IPS-NIHi7 (cell line): Measurements from ENCODE around the gene MGME1.
"Not testable (repeated sequence)": the region's sequence is repeated elsewhere in the genome, so short reads cannot be mapped to it uniquely, and the experiment has no call there.

Experiments
- DNase-seq: peaks from one replicate; pipeline ENCODE4 v3.0.0; 2012; ENCODE audit warnings: mixed read lengths; ENCODE audit errors: extremely low spot score

MGME1 gene

DNA sequence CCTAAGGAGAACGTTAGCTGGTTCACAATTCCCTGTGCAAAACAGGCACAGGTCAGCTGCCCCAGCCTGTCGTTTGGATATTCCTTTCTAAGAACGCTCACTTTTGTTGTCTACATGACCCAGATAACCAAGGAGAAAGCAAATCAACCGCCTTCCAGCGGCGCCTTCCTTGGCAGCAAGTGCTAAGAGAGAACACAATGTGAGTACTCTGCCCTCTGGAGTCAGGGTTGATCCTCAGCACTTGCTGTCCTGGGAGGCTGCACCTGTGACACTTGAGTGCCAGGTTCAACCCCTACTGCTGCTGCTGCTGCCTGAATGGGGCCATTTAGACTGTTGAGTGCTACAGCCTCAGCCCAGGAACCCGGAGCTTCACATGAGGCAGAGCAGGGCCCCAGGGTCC is 52.1 kb downstream of the MGME1 start:
- no peak for DNase-seq

DNA sequence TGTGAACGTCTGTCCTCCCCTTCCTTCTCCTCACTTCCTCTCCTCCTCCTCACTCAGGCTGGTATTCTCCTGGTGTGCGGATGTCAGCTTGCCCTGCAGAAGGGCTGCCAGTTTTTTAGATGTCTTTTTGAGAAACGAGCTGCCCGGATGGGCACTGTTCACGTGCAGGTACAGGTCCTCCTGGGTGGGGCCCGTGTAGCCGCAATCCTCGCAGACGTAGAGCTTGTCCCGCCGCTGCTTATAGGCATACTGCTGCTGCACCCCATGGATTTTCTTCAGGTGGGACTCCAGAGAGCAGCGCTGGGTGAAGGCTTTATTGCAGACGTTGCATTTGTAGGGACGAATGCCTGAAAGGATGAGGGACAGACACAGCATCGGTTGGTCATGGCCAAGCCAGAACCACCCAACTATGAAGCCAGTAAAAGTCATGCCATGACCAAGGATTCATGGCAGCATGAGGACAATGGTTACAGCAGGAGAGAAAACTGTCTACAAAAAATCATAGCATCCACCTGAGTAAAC is 55.8 kb downstream of the MGME1 start:
- no peak for DNase-seq

DNA sequence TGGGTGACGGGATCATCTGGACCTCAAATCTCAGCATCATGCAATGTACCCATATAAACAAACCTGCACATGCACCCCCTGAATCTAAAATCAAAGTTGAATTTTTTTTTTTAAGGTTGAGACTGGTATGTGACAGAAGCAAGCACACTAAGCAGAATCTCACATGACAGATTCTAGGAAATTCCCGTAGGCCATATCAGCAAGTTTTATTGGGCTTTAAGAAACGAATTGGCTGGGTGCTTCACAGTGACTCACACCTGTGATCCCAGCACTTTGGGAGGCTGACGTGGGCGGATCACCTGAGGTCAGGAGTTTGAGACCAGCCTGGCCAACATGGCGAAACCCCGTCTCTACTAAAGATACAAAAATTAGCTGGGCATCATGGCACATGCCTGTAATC is 58.2 kb downstream of the MGME1 start:
- DNase-seq, result not testable (repeated sequence)

DNA sequence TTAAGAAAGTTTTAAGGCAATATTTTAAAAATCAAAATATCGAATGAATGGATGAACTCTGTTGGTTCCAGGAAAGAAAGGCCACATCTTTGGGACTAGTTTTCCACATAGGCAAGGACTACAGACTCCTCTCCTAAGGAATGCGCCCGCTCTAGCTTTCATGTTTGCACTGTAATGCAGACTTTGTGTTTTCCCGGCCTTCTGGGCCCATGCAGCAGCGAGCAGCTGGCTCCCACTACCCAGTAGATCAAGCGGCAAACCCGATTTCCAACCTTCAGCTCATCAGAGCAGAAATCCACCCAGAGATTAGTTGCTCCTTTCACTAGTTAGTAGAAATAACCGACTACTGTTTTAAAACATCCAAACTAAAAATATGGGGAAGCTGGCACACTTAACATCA is 61.2 kb downstream of the MGME1 start:
- DNase-seq, result no peak

DNA sequence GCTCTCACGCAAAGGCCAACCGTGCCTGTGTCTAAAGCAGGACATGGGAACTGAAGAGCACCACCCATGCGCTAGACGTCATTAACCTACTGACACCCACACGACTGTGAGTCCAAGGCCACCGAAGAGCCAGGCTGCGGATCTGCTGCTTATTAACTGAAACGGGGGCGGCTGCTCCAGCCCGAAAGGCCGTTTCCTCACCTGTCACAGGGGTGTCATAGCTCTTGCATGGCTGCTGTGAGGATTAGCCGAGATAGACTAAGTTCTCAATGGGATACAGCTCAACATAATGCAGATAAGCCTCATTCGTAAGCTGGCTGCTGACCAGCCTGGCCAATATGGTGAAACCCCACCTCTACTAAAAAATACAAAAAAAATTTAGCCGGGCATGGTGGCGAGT is 62.2 kb downstream of the MGME1 start:
- DNase-seq, result no peak

DNA sequence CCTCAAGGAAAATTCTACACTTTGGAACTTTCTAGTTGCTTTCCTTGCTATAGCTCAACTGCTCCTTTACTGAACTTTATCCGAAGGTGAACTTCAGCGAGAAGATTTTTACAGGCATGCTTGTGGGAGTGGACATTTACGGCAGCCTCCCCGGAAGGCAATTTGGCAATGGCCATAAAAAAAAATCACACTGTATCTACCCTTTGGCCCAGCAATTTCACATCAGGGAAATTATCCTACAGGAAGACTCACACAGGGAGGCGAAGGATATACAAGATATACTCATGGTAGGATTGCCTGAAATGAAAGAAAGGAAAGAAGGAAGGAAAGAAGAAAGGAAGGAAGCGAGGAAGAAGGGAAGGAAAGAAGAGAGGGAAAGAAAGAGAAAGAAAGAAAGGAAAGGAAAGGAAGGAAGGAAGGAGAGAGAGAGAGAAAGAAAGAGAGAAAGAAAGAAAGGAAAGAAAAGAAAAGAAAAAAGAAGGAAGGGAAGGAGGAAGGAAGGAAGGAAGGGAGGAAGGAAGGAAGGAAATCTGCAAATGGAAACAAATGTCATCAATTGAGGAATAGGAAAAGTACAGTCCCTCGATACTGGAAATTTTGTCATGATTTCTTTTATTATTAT is 63.2 kb downstream of the MGME1 start:
- DNase-seq, result no peak

DNA sequence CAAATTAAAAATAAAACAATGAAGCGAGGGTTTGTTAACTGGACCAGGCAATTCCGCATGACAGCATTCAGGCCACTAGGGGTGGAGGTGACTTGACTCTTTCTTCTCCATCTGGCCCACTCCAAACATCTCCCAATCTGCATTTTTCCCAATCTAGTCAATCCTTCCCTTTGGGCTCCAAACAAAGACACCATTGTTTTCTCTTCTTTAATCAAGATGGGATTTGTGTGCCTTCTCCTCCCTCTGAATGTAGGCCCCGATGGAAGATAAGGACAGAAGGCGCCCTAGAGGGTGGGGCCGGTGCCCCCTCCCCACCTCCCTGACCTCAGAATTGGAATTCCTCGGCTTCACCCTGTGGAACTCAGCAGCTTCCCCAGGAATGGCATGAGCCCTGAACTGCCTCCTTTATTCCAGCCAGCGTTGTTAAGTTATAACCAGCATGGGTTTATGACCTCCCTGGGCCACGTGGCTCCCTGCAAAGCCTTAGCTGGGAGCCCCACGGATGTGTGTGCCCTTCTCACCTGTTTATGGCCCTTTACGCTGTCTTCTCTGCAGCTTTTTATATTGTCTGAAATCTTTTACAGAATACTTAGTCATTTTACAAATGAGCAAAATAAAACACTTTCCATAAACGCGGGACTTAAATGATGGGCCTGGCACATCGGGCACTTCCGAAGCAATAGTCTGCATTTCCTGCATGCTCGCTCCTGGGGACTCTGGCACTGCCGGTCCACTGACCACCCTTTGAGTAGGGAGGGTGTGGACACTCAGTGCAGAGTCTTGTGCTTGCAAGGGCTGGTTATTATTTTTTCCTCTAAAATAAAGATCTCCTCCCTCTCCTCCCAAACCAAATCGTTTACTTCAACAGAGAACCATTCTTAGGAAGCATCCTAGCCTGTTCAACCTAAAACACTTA is 64.4 kb downstream of the MGME1 start:
- DNase-seq, result peak; percentile 57

DNA sequence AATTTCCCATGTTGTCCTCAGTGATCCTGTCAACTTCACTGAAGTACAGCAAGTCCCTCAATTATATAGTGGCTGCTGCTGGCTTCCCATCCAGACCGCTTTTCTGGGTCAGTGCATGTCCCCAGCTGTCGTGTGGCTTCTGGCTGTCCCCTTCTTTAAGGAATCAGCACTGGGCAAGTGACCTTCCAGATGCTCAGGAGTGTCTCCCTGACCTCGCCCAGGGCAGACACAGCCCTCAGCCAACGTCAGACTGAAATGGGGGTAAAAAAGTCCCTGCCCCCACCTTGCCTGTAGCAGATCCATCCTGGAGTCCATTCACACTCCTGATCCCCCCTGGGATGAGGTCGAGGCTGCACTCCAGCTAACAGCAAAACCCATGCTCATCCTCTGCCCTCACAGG is 65.2 kb downstream of the MGME1 start:
- no peak for DNase-seq

DNA sequence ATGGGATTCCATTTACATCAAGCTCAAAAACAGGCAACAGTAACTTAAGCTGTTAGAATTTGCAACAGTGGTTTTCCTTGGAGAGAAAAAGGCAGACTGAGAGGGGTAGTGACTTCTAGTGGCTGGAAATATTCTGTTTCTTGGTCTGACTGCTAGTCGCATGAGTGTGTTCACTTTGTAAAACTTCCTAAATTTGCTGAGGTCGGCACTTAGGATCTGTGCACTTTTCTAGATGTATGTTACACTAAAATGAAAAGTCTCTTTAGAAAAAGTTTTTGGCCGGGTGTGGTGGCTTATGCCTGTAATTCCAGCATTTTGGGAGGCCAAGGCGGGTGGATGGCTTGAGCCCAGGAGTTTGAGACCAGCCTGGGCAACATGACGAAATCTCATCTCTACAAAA is 70.2 kb downstream of the MGME1 start:
- DNase-seq, result no peak
